GM23338 (cell line): ENCODE measurements around the gene KIFC1. TPM values are rescaled to one million over a fixed set of nuclear protein-coding genes. Genes with fewer than 3 reads are reported as not detected.

Source experiments
- ATAC-seq: fragments of 200-7000 bp; cut with Tn5 transposase; 3 replicates; pipeline ENCODE4 v1.9.1; 2020
- DNase-seq: peaks from one replicate; pipeline ENCODE4 v3.0.0-alpha.2; 2015; ENCODE audit warnings: low spot score
- H2AFZ ChIP-seq: fragments of 200-600 bp; sonication (generic); 2 replicates; pipeline ENCODE4 v1.8.0; 2016; ENCODE audit warnings: antibody characterized with exemption, mild to moderate bottlenecking, moderate library complexity
- H3F3A ChIP-seq: fragments of 200-600 bp; sonication (generic); replicated peaks from 2 replicates; pipeline ENCODE4 v1.8.0; 2017; ENCODE audit warnings: antibody characterized with exemption, mixed run types, low read depth
- H3K27ac ChIP-seq: fragments of 200-600 bp; sonication (generic); 2 replicates; pipeline ENCODE4 v1.6.1; 2016; ENCODE audit warnings: low read depth
- H3K27me3 ChIP-seq: fragments of 200-600 bp; sonication (generic); 2 replicates; pipeline ENCODE4 v1.8.0; 2016; ENCODE audit warnings: mild to moderate bottlenecking, mixed run types, moderate library complexity; ENCODE audit not compliant: insufficient read depth
- H3K36me3 ChIP-seq: fragments of 200-600 bp; sonication (generic); 2 replicates; pipeline ENCODE4 v1.8.0; 2016; ENCODE audit warnings: mild to moderate bottlenecking; ENCODE audit not compliant: insufficient read depth
- H3K4me1 ChIP-seq: fragments of 200-600 bp; sonication (generic); 2 replicates; pipeline ENCODE4 v1.8.0; 2016; ENCODE audit warnings: mild to moderate bottlenecking, moderate library complexity; ENCODE audit not compliant: insufficient read depth
- H3K4me2 ChIP-seq: fragments of 200-600 bp; sonication (generic); 2 replicates; pipeline ENCODE4 v1.7.1; 2017; ENCODE audit warnings: mixed run types
- H3K4me3 ChIP-seq: fragments of 200-600 bp; sonication (generic); 2 replicates; pipeline ENCODE4 v1.6.1; 2016; ENCODE audit warnings: mixed run types
- H3K79me2 ChIP-seq: fragments of 200-600 bp; sonication (generic); replicated peaks from 2 replicates; pipeline ENCODE4 v1.8.0; 2017; ENCODE audit warnings: mild to moderate bottlenecking; ENCODE audit not compliant: insufficient read depth
- H3K9me2 ChIP-seq: fragments of 200-600 bp; sonication (generic); 2 replicates; pipeline ENCODE4 v1.8.0; 2017; ENCODE audit not compliant: insufficient read depth
- H4K20me1 ChIP-seq: fragments of 200-600 bp; sonication (generic); replicated peaks from 2 replicates; pipeline ENCODE4 v1.8.0; 2017; ENCODE audit warnings: mild to moderate bottlenecking; ENCODE audit not compliant: insufficient read depth
- H3K27ac Mint-ChIP-seq: 2 replicates; pipeline ENCODE4 v1.8.0; 2020; ENCODE audit warnings: inconsistent platforms, mild to moderate bottlenecking, moderate library complexity, mixed read lengths
- H3K27me3 Mint-ChIP-seq: 3 replicates; pipeline ENCODE4 v1.8.0; 2022; ENCODE audit warnings: low read depth, mild to moderate bottlenecking, moderate library complexity, mixed read lengths, inconsistent platforms; ENCODE audit not compliant: insufficient read depth, poor library complexity
- H3K36me3 Mint-ChIP-seq: 3 replicates; pipeline ENCODE4 v1.8.0; 2021; ENCODE audit warnings: low read depth, mild to moderate bottlenecking, inconsistent platforms, moderate library complexity, mixed read lengths
- H3K4me1 Mint-ChIP-seq: 3 replicates; pipeline ENCODE4 v1.8.0; 2020; ENCODE audit warnings: mild to moderate bottlenecking, inconsistent platforms, mixed read lengths
- H3K4me3 Mint-ChIP-seq: 3 replicates; pipeline ENCODE4 v1.8.0; 2021; ENCODE audit warnings: moderate library complexity, mild to moderate bottlenecking, inconsistent platforms, mixed read lengths
- H3K9me3 Mint-ChIP-seq: 3 replicates; pipeline ENCODE4 v1.8.0; 2020; ENCODE audit warnings: moderate library complexity, mild to moderate bottlenecking, inconsistent platforms, mixed read lengths
- CREB1 ChIP-seq: fragments of 250-450 bp; sonication (Bioruptor Pico); IDR thresholded peaks from 2 replicates; pipeline ENCODE4 v1.5.0; 2020; ENCODE audit warnings: low read depth, mild to moderate bottlenecking, moderate library complexity
- EZH2 ChIP-seq: fragments of 200-600 bp; sonication (generic); IDR thresholded peaks from one replicate; pipeline ENCODE4 v1.8.0; 2017; ENCODE audit warnings: antibody characterized with exemption, mild to moderate bottlenecking, low read depth; ENCODE audit not compliant: unreplicated experiment
- EZH2phosphoT487 ChIP-seq: fragments of 200-600 bp; sonication (generic); IDR thresholded peaks from one replicate; pipeline ENCODE4 v1.8.1; 2018; ENCODE audit warnings: antibody characterized with exemption; ENCODE audit not compliant: unreplicated experiment
- POLR2AphosphoS5 ChIP-seq: IDR thresholded peaks from 2 replicates; pipeline ENCODE4 v1.6.1; 2016; ENCODE audit warnings: antibody characterized with exemption, low read depth
- STAT1 ChIP-seq: IDR thresholded peaks from one replicate; pipeline ENCODE4 v1.6.1; 2016; ENCODE audit warnings: antibody characterized with exemption; ENCODE audit not compliant: unreplicated experiment
- ZNF114 ChIP-seq: fragments of 250-450 bp; sonication (Bioruptor Pico); IDR thresholded peaks from 2 replicates; pipeline ENCODE4 v1.5.0; 2020; ENCODE audit warnings: mild to moderate bottlenecking, moderate library complexity
- long read RNA-seq: library from polyadenylated mRNA; unstranded; transcript quantifications from one replicate; pipeline ENCODE4 v2.0.0, GENCODE V29; 2020; ENCODE audit not compliant: unreplicated experiment
- polyA plus RNA-seq: library from polyadenylated mRNA; unstranded; fragments of >200 nt; fragmentation: Nextera tagmentation; extraction: Ambion mirVana; gene quantifications from 2 replicates; pipeline ENCODE4 v1.2.1, GENCODE V29; 2016
- total RNA-seq: library from RNA; depleted of rRNA; stranded (reverse); fragments of >200 nt; shearing (Covaris generic); gene quantifications from 2 replicates; pipeline ENCODE4 v1.2.3, GENCODE V29; 2014; rRNA removed
- TF ChIP-seq, protein P1 (sequence below): IDR thresholded peaks from 2 replicates; pipeline ENCODE4 v1.6.1; 2016; ENCODE audit warnings: antibody characterized with exemption
- TF ChIP-seq, protein P2 (sequence below): IDR thresholded peaks from one replicate; pipeline ENCODE4 v1.6.1; 2018; ENCODE audit warnings: antibody characterized with exemption; ENCODE audit not compliant: unreplicated experiment
- TF ChIP-seq, protein P3 (sequence below), 2 experiments: fragments of 200-600 bp in 1 of 2; sonication (generic) in 1 of 2; conservative IDR thresholded peaks; 2 replicates each; pipeline versions ENCODE4 v1.5.1 to v1.6.1; 2016 to 2017; ENCODE audit warnings: antibody characterized with exemption in 2 of 2, low read depth in 2 of 2, mild to moderate bottlenecking in 2 of 2, moderate library complexity in 1 of 2
- TF ChIP-seq, protein P4 (sequence below): fragments of 250-450 bp; sonication (Bioruptor Pico); IDR thresholded peaks from 2 replicates; pipeline ENCODE4 v1.5.0; 2020; ENCODE audit warnings: mild to moderate bottlenecking, moderate library complexity

KIFC1 gene, protein sequence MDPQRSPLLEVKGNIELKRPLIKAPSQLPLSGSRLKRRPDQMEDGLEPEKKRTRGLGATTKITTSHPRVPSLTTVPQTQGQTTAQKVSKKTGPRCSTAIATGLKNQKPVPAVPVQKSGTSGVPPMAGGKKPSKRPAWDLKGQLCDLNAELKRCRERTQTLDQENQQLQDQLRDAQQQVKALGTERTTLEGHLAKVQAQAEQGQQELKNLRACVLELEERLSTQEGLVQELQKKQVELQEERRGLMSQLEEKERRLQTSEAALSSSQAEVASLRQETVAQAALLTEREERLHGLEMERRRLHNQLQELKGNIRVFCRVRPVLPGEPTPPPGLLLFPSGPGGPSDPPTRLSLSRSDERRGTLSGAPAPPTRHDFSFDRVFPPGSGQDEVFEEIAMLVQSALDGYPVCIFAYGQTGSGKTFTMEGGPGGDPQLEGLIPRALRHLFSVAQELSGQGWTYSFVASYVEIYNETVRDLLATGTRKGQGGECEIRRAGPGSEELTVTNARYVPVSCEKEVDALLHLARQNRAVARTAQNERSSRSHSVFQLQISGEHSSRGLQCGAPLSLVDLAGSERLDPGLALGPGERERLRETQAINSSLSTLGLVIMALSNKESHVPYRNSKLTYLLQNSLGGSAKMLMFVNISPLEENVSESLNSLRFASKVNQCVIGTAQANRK
- total RNA-seq (61.7 and 64.4 TPM in 2 replicates), polyA plus RNA-seq (10.1 and 10.3 TPM in 2 replicates)
- long read RNA-seq, partial matches to known transcripts = 1 of 4 reads
- long read RNA-seq, other reads (novel, unspliced or antisense) = 0 of 4 reads

DNA sequence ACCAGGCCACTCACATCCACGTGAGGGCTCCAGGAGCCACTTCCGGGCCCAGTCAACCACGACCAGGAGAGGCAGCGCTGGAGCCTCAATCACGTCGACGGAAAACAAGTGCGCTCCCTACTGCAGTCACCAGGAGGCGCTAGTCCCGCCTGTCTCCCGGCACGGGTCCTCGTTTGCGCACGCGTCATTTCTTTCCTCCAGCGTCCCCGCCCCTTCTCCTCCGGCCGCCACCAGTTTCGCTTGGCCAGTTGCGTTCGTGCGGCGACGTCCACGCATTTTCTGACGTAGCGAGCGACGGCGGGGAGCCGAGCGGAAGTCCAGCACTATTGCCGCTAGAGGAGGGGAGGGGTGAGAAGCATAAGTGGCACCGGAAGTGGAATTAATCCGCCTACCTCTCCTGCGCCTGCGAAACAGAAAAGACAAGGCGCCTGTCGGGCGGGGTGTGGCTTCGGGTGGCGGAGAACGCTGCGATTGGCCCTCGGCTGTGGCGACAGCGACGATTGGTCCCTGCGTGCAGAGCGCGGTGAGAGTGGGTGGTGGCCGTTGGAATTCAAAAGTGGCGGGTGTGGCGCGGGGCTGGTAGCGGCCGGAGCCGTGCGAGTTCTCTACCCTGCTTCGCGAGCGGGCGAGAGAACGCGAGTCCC is at the start of gene KIFC1:
Gene KIFC1, plus strand, starts transcription at position 546 of the 644 bp plus-strand sequence. CDS start 163 bp downstream, outside the sequence.
- Mint-ChIP-seq H3K4me3 (peak within 1 kb of the TSS; percentile 91), H3K27me3 (peaks cover 5% of the 10 kb centered on the region), H3K9me3 (no peaks in the 10 kb centered on the region; the same call in 2 of the 3 replicates), H3K36me3 (peaks cover 4% of the 10 kb centered on the region; the same call in 2 of the 3 replicates), H3K4me1 (peaks cover 28% of the 10 kb centered on the region), H3K27ac (peak within 1 kb of the TSS; percentile 94)
- H2AFZ ChIP-seq = peak within 1 kb of the TSS; percentile 64
- H3K4me3 ChIP-seq = peak within 1 kb of the TSS; percentile 92
- H3K9me2 ChIP-seq = no peaks in the 10 kb centered on the region
- DNase-seq (peak; percentile 99), ATAC-seq (peak; percentile 95)
- H3K36me3 ChIP-seq = no peaks in the 10 kb centered on the region
- H3K4me1 ChIP-seq = peaks cover 8% of the 10 kb centered on the region
- peaks cover 5% of the 10 kb centered on the region; the same call in 1 of the 2 replicates for H3F3A ChIP-seq
- peaks cover 40% of the 10 kb centered on the region for H4K20me1 ChIP-seq
- H3K27ac ChIP-seq = peak within 1 kb of the TSS; percentile 92
- H3K79me2 ChIP-seq = peaks cover 46% of the 10 kb centered on the region
- no peaks in the 10 kb centered on the region for H3K27me3 ChIP-seq
- H3K4me2 ChIP-seq = peak within 1 kb of the TSS; percentile 94
- TF ChIP-seq POLR2AphosphoS5 (peak; percentile 64), EZH2phosphoT487 (no peak), ZNF114 (CRISPR knock-in tag) (no peak), CREB1 (CRISPR knock-in tag) (peak; percentile 91), STAT1 (no peak), EZH2 (no peak)
- TF ChIP-seq, protein P1, sequence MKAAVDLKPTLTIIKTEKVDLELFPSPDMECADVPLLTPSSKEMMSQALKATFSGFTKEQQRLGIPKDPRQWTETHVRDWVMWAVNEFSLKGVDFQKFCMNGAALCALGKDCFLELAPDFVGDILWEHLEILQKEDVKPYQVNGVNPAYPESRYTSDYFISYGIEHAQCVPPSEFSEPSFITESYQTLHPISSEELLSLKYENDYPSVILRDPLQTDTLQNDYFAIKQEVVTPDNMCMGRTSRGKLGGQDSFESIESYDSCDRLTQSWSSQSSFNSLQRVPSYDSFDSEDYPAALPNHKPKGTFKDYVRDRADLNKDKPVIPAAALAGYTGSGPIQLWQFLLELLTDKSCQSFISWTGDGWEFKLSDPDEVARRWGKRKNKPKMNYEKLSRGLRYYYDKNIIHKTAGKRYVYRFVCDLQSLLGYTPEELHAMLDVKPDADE = peak; percentile 48; the same call in 1 of the 2 replicates
- TF ChIP-seq, protein P2, sequence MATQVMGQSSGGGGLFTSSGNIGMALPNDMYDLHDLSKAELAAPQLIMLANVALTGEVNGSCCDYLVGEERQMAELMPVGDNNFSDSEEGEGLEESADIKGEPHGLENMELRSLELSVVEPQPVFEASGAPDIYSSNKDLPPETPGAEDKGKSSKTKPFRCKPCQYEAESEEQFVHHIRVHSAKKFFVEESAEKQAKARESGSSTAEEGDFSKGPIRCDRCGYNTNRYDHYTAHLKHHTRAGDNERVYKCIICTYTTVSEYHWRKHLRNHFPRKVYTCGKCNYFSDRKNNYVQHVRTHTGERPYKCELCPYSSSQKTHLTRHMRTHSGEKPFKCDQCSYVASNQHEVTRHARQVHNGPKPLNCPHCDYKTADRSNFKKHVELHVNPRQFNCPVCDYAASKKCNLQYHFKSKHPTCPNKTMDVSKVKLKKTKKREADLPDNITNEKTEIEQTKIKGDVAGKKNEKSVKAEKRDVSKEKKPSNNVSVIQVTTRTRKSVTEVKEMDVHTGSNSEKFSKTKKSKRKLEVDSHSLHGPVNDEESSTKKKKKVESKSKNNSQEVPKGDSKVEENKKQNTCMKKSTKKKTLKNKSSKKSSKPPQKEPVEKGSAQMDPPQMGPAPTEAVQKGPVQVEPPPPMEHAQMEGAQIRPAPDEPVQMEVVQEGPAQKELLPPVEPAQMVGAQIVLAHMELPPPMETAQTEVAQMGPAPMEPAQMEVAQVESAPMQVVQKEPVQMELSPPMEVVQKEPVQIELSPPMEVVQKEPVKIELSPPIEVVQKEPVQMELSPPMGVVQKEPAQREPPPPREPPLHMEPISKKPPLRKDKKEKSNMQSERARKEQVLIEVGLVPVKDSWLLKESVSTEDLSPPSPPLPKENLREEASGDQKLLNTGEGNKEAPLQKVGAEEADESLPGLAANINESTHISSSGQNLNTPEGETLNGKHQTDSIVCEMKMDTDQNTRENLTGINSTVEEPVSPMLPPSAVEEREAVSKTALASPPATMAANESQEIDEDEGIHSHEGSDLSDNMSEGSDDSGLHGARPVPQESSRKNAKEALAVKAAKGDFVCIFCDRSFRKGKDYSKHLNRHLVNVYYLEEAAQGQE = no peak
- TF ChIP-seq, protein P3, sequence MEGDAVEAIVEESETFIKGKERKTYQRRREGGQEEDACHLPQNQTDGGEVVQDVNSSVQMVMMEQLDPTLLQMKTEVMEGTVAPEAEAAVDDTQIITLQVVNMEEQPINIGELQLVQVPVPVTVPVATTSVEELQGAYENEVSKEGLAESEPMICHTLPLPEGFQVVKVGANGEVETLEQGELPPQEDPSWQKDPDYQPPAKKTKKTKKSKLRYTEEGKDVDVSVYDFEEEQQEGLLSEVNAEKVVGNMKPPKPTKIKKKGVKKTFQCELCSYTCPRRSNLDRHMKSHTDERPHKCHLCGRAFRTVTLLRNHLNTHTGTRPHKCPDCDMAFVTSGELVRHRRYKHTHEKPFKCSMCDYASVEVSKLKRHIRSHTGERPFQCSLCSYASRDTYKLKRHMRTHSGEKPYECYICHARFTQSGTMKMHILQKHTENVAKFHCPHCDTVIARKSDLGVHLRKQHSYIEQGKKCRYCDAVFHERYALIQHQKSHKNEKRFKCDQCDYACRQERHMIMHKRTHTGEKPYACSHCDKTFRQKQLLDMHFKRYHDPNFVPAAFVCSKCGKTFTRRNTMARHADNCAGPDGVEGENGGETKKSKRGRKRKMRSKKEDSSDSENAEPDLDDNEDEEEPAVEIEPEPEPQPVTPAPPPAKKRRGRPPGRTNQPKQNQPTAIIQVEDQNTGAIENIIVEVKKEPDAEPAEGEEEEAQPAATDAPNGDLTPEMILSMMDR (conservative IDR thresholded peaks at IDR 0.05; ENCODE audit: low read depth in 2 of 2) = peak; percentile 73 to 96
- TF ChIP-seq, protein P4, sequence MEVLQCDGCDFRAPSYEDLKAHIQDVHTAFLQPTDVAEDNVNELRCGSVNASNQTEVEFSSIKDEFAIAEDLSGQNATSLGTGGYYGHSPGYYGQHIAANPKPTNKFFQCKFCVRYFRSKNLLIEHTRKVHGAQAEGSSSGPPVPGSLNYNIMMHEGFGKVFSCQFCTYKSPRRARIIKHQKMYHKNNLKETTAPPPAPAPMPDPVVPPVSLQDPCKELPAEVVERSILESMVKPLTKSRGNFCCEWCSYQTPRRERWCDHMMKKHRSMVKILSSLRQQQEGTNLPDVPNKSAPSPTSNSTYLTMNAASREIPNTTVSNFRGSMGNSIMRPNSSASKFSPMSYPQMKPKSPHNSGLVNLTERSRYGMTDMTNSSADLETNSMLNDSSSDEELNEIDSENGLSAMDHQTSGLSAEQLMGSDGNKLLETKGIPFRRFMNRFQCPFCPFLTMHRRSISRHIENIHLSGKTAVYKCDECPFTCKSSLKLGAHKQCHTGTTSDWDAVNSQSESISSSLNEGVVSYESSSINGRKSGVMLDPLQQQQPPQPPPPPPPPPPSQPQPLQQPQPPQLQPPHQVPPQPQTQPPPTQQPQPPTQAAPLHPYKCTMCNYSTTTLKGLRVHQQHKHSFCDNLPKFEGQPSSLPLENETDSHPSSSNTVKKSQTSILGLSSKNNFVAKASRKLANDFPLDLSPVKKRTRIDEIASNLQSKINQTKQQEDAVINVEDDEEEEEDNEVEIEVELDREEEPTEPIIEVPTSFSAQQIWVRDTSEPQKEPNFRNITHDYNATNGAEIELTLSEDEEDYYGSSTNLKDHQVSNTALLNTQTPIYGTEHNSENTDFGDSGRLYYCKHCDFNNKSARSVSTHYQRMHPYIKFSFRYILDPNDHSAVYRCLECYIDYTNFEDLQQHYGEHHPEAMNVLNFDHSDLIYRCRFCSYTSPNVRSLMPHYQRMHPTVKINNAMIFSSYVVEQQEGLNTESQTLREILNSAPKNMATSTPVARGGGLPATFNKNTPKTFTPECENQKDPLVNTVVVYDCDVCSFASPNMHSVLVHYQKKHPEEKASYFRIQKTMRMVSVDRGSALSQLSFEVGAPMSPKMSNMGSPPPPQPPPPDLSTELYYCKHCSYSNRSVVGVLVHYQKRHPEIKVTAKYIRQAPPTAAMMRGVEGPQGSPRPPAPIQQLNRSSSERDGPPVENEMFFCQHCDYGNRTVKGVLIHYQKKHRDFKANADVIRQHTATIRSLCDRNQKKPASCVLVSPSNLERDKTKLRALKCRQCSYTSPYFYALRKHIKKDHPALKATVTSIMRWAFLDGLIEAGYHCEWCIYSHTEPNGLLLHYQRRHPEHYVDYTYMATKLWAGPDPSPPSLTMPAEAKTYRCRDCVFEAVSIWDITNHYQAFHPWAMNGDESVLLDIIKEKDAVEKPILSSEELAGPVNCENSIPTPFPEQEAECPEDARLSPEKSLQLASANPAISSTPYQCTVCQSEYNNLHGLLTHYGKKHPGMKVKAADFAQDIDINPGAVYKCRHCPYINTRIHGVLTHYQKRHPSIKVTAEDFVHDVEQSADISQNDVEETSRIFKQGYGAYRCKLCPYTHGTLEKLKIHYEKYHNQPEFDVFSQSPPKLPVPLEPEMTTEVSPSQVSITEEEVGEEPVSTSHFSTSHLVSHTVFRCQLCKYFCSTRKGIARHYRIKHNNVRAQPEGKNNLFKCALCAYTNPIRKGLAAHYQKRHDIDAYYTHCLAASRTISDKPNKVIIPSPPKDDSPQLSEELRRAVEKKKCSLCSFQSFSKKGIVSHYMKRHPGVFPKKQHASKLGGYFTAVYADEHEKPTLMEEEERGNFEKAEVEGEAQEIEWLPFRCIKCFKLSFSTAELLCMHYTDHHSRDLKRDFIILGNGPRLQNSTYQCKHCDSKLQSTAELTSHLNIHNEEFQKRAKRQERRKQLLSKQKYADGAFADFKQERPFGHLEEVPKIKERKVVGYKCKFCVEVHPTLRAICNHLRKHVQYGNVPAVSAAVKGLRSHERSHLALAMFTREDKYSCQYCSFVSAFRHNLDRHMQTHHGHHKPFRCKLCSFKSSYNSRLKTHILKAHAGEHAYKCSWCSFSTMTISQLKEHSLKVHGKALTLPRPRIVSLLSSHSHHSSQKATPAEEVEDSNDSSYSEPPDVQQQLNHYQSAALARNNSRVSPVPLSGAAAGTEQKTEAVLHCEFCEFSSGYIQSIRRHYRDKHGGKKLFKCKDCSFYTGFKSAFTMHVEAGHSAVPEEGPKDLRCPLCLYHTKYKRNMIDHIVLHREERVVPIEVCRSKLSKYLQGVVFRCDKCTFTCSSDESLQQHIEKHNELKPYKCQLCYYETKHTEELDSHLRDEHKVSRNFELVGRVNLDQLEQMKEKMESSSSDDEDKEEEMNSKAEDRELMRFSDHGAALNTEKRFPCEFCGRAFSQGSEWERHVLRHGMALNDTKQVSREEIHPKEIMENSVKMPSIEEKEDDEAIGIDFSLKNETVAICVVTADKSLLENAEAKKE = no peak
